DMS153 treated with DMSO at 0.1 percent for 48 hours (cell line): ENCODE data around the gene ACYP2.
A peak's percentile ranks its signal among the peaks of the same experiment; 100 is the strongest.
"Not testable (repeated sequence)": the region's sequence is repeated elsewhere in the genome, so short reads cannot be mapped to it uniquely, and the experiment has no call there.

Experiments used
- DNase-seq: peaks from one replicate; lab custom pipeline; 2025; ENCODE audit not compliant: unreplicated experiment; lab: John Stamatoyannopoulos, UW

Gene ACYP2

GRCh38 chr2:54313147-54313546, 197.7 kb downstream of the ACYP2 start:
- DNase-seq = no peak

- no peak for DNase-seq
These were observed 202.6 kb downstream of the ACYP2 start for GRCh38 chr2:54317973-54318372.

GRCh38 chr2:54318821-54319220, 203.4 kb downstream of the ACYP2 start:
- no peak for DNase-seq

- no peak for DNase-seq
These were observed 205.6 kb downstream of the ACYP2 start for GRCh38 chr2:54321047-54321446.

- DNase-seq = not testable (repeated sequence)
These were observed 209.1 kb downstream of the ACYP2 start for GRCh38 chr2:54324517-54324916.

- no peak for DNase-seq
These were observed 209.7 kb downstream of the ACYP2 start for GRCh38 chr2:54325148-54325547.

- peak; percentile 5 for DNase-seq
These were observed 214.2 kb downstream of the ACYP2 start for GRCh38 chr2:54329482-54330161.

GRCh38 chr2:54330162-54330925, 214.9 kb downstream of the ACYP2 start:
- DNase-seq = peak; percentile 94

GRCh38 chr2:54330926-54331835, 215.8 kb downstream of the ACYP2 start:
- no peak for DNase-seq

GRCh38 chr2:54332386-54332785, 217.0 kb downstream of the ACYP2 start:
- DNase-seq = no peak

- DNase-seq = no peak
These were observed 220.9 kb downstream of the ACYP2 start for GRCh38 chr2:54336136-54336976.

- no peak for DNase-seq
These were observed 221.5 kb downstream of the ACYP2 start for GRCh38 chr2:54336977-54337255.

- no peak for DNase-seq
These were observed 226.2 kb downstream of the ACYP2 start for GRCh38 chr2:54341656-54342055.

- DNase-seq = no peak
These were observed 227.2 kb downstream of the ACYP2 start for GRCh38 chr2:54342603-54343002.

GRCh38 chr2:54347622-54348021, 232.2 kb downstream of the ACYP2 start:
- no peak for DNase-seq

GRCh38 chr2:54348646-54349045, 233.2 kb downstream of the ACYP2 start:
- no peak for DNase-seq

- DNase-seq = no peak
These were observed 235.0 kb downstream of the ACYP2 start for GRCh38 chr2:54350426-54350825.

- DNase-seq = no peak
These were observed 237.8 kb downstream of the ACYP2 start for GRCh38 chr2:54353216-54353615.
